HG03045 (cell line): ENCODE measurements around the gene LDB3.

Experiments used
- ATAC-seq: cut with Tn5 transposase; IDR thresholded peaks from one replicate; pipeline ENCODE4 v1.9.1; 2021; ENCODE audit warnings: mild to moderate bottlenecking, moderate library complexity; ENCODE audit not compliant: unreplicated experiment

Gene LDB3

GRCh38 chr10:86663576-86664339 is 4.6 kb upstream of the LDB3 start:
- no peak for ATAC-seq

GRCh38 chr10:86664341-86665217 is 3.7 kb upstream of the LDB3 start:
- ATAC-seq = no peak

GRCh38 chr10:86665218-86665607 is 3.1 kb upstream of the LDB3 start:
- ATAC-seq = no peak

- no peak for ATAC-seq
Measured at GRCh38 chr10:86665868-86666267, 2.4 kb upstream of the LDB3 start.

GRCh38 chr10:86666538-86666937 is 1.8 kb upstream of the LDB3 start:
- no peak for ATAC-seq

GRCh38 chr10:86667421-86668181 is 710 bp upstream of the LDB3 start:
- no peak for ATAC-seq

- no peak for ATAC-seq
Measured at GRCh38 chr10:86670290-86670811, 2.0 kb downstream of the LDB3 start.

GRCh38 chr10:86670876-86671275 is 2.6 kb downstream of the LDB3 start:
- no peak for ATAC-seq

- ATAC-seq = no peak
Measured at GRCh38 chr10:86671419-86671818, 3.1 kb downstream of the LDB3 start.

- ATAC-seq = no peak
Measured at GRCh38 chr10:86671985-86672710, 3.8 kb downstream of the LDB3 start.

- no peak for ATAC-seq
Measured at GRCh38 chr10:86673216-86673826, 5.0 kb downstream of the LDB3 start.

GRCh38 chr10:86673827-86674581 is 5.7 kb downstream of the LDB3 start:
- no peak for ATAC-seq

GRCh38 chr10:86674912-86675311 is 6.6 kb downstream of the LDB3 start:
- ATAC-seq = no peak

- ATAC-seq = no peak
Measured at GRCh38 chr10:86677374-86677773, 9.1 kb downstream of the LDB3 start.

GRCh38 chr10:86678999-86679792 is 10.9 kb downstream of the LDB3 start:
- no peak for ATAC-seq

GRCh38 chr10:86681047-86681446 is 12.7 kb downstream of the LDB3 start:
- ATAC-seq = no peak

- ATAC-seq = no peak
Measured at GRCh38 chr10:86681722-86682386, 13.5 kb downstream of the LDB3 start.

GRCh38 chr10:86682675-86683074 is 14.4 kb downstream of the LDB3 start:
- no peak for ATAC-seq
